ENCODE measurements around the gene IFFO2. TPM values are rescaled to one million over a fixed set of nuclear protein-coding genes. Genes with fewer than 3 reads are reported as not detected.

Gene IFFO2
- total and polyA plus RNA-seq, 10 of the 15 experiments (the other 5 are each of a cell fraction or from before 2014, with no cell fraction given), result 1.2 to 18.4 (median 6.7) TPM

GRCh38 chr1:18861590-18861989, 94.9 kb downstream of the IFFO2 start (continued):
- TF ChIP-seq ELK1 (IDR thresholded peaks at IDR 0.05; ENCODE audit: low read depth, low read length), result no peak

- no TSS peak for BruUV-seq (replicated peaks)
- H3K4me2 ChIP-seq (ENCODE audit: control insufficient read depth, insufficient read depth), result no peak overlapping the region
- ChIA-PET RAD21 (ENCODE audit: unreplicated experiment) (no interaction called here), SMC1A (ENCODE audit: uncharacterized antibody, unreplicated experiment) (no interaction called here), POLR2A (no interaction called here), CTCF (interaction anchor here (1.0 kb wide), 1 partner anchor 23 kb away, joined by 3 read pairs; no protein-coding TSS in a partner anchor)
- H3K36me3 ChIP-seq (ENCODE audit: control insufficient read depth in 2 of 2, insufficient read depth in 2 of 2, low read length in 1 of 2), result no peaks in the 10 kb centered on the region
- intact Hi-C loops (cut with micrococcal nuclease; ENCODE audit: unreplicated experiment), result no loop called here
- FAIRE-seq (no peak), DNase-seq (ENCODE audit: low read depth, low spot score) (no peak), ATAC-seq (no peak)
- in situ Hi-C loops (cut with MboI), result no loop called here
- no peaks in the 10 kb centered on the region for H3K9me3 ChIP-seq (replicated peaks; ENCODE audit: control insufficient read depth, insufficient read depth, low read length)
- no peaks in the 10 kb centered on the region for H3K4me1 ChIP-seq (ENCODE audit: control insufficient read depth, insufficient read depth, low read length)
- no peak overlapping the region for H3K27ac ChIP-seq (ENCODE audit: control insufficient read depth, insufficient read depth)
- TF ChIP-seq SIN3A (IDR thresholded peaks at IDR 0.05; ENCODE audit: low read depth, low read length), result no peak
- TF ChIP-seq EP300 (IDR thresholded peaks at IDR 0.05; ENCODE audit: borderline replicate concordance in 1 of 2, control insufficient read depth in 1 of 2, low read depth in 2 of 2, low read length in 2 of 2), result no peak
- TF ChIP-seq FOS (IDR thresholded peaks at IDR 0.05; ENCODE audit: borderline replicate concordance, extremely low read depth, insufficient read length), result no peak
- no peak for TF ChIP-seq PML (IDR thresholded peaks at IDR 0.05; ENCODE audit: low read length)
- TF ChIP-seq MEF2A (IDR thresholded peaks at IDR 0.05; ENCODE audit: insufficient read depth, low read depth, low read length), result no peak
- TF ChIP-seq POLR2AphosphoS2 (IDR thresholded peaks at IDR 0.05; ENCODE audit: low read depth, low read length), result no peak
- TF ChIP-seq BCL3 (IDR thresholded peaks at IDR 0.05; ENCODE audit: borderline replicate concordance, insufficient read depth, low read depth, low read length, poor library complexity, severe bottlenecking), result no peak
- no peak for TF ChIP-seq RELB (IDR thresholded peaks at IDR 0.05; ENCODE audit: low read depth)
- TF ChIP-seq ZNF622 (IDR thresholded peaks at IDR 0.05), result no peak
- no peak for TF ChIP-seq HCFC1 (IDR thresholded peaks at IDR 0.05; ENCODE audit: low read length)
- no peak for TF ChIP-seq RUNX3 (IDR thresholded peaks at IDR 0.05; ENCODE audit: low read length)
- no peak for TF ChIP-seq SMC3 (IDR thresholded peaks at IDR 0.05; ENCODE audit: borderline replicate concordance, low read length)
- TF ChIP-seq CBFB (IDR thresholded peaks at IDR 0.05; ENCODE audit: low read depth), result no peak
- TF ChIP-seq CREM (IDR thresholded peaks at IDR 0.05; ENCODE audit: low read depth), result no peak
- TF ChIP-seq CHD4 (IDR thresholded peaks at IDR 0.05), result no peak
- no peak for TF ChIP-seq SMAD1 (IDR thresholded peaks at IDR 0.05; ENCODE audit: low read depth, partially characterized antibody)
- no peak for TF ChIP-seq TCF3 (IDR thresholded peaks at IDR 0.05; ENCODE audit: borderline replicate concordance, insufficient read depth, low read depth, low read length)
- TF ChIP-seq EED (IDR thresholded peaks at IDR 0.05; ENCODE audit: low read depth), result no peak
- TF ChIP-seq NRF1 (conservative IDR thresholded peaks at IDR 0.05; ENCODE audit: low read depth, low read length), result no peak
- WGBS (ENCODE audit: insufficient coverage, insufficient replicate concordance, low lambda C conversion rate, missing lambda C conversion rate), result 28% methylated on average over 9 of the region's 9 CpGs
- H4K20me1 ChIP-seq (ENCODE audit: control insufficient read depth, insufficient read depth), result no peaks in the 10 kb centered on the region
- H3K79me2 ChIP-seq (ENCODE audit: control insufficient read depth, insufficient read depth, low read length), result no peaks in the 10 kb centered on the region
- H3K27me3 ChIP-seq (replicated peaks in 1 of 2; ENCODE audit: control insufficient read depth in 2 of 2, insufficient read depth in 2 of 2, low read length in 1 of 2), result no peaks in the 10 kb centered on the region; a peak in 1 of 4 replicates
- no peak overlapping the region for H3K4me3 ChIP-seq
- no peak overlapping the region for H2AFZ ChIP-seq (ENCODE audit: control insufficient read depth, low read depth, low read length)
- no peak overlapping the region for H3K9ac ChIP-seq (ENCODE audit: control insufficient read depth, insufficient read depth, low read length)
Measured at GRCh38 chr1:18861082-18861481, 95.4 kb downstream of the IFFO2 start.

All from GM12878 (cell line).